ENCODE results near the gene MUC2. TPM values are rescaled to one million over a fixed set of nuclear protein-coding genes. Genes with fewer than 3 reads are reported as not detected.

MUC2 gene
- total RNA-seq, 1 donor from 2014 or later = 0.07 TPM

- Mint-ChIP-seq H3K4me3 (no peak overlapping the region), H3K36me3 (no peaks in the 10 kb centered on the region), H3K27ac (no peak overlapping the region), H3K4me1 (no peaks in the 10 kb centered on the region), H3K9me3 (no peaks in the 10 kb centered on the region), H3K27me3 (ENCODE audit: low read depth) (no peaks in the 10 kb centered on the region)
- TF ChIP-seq, protein P1, sequence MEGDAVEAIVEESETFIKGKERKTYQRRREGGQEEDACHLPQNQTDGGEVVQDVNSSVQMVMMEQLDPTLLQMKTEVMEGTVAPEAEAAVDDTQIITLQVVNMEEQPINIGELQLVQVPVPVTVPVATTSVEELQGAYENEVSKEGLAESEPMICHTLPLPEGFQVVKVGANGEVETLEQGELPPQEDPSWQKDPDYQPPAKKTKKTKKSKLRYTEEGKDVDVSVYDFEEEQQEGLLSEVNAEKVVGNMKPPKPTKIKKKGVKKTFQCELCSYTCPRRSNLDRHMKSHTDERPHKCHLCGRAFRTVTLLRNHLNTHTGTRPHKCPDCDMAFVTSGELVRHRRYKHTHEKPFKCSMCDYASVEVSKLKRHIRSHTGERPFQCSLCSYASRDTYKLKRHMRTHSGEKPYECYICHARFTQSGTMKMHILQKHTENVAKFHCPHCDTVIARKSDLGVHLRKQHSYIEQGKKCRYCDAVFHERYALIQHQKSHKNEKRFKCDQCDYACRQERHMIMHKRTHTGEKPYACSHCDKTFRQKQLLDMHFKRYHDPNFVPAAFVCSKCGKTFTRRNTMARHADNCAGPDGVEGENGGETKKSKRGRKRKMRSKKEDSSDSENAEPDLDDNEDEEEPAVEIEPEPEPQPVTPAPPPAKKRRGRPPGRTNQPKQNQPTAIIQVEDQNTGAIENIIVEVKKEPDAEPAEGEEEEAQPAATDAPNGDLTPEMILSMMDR (IDR thresholded peaks at IDR 0.05; ENCODE audit: unreplicated experiment) = no peak
- DNase-seq (ENCODE audit: low spot score in 2 of 2, unreplicated experiment in 2 of 2) = no peak
Observed at GRCh38 chr11:1103401-1104360, 29.0 kb downstream of the MUC2 start.

GRCh38 chr11:1104411-1105182 lies 29.9 kb downstream of the MUC2 start:
- H3K4me3 Mint-ChIP-seq = no peak overlapping the region
- TF ChIP-seq, protein P1 (IDR thresholded peaks at IDR 0.05; ENCODE audit: unreplicated experiment) = no peak
- no peaks in the 10 kb centered on the region for H3K4me1 Mint-ChIP-seq
- no peaks in the 10 kb centered on the region for H3K27me3 Mint-ChIP-seq (ENCODE audit: low read depth)
- H3K9me3 Mint-ChIP-seq = no peaks in the 10 kb centered on the region
- no peaks in the 10 kb centered on the region for H3K36me3 Mint-ChIP-seq
- H3K27ac Mint-ChIP-seq = no peak overlapping the region
- DNase-seq (ENCODE audit: low spot score in 2 of 2, unreplicated experiment in 2 of 2) = no peak

- no peaks in the 10 kb centered on the region for H3K27me3 Mint-ChIP-seq (ENCODE audit: low read depth)
- TF ChIP-seq, protein P1 (IDR thresholded peaks at IDR 0.05; ENCODE audit: unreplicated experiment) = no peak
- no peaks in the 10 kb centered on the region for H3K9me3 Mint-ChIP-seq
- no peak overlapping the region for H3K27ac Mint-ChIP-seq
- H3K4me1 Mint-ChIP-seq = no peaks in the 10 kb centered on the region
- DNase-seq (ENCODE audit: low spot score in 2 of 2, unreplicated experiment in 2 of 2) = no peak
- no peak overlapping the region for H3K4me3 Mint-ChIP-seq
- no peaks in the 10 kb centered on the region for H3K36me3 Mint-ChIP-seq
Observed at GRCh38 chr11:1105183-1105565, 30.5 kb downstream of the MUC2 start.

- Mint-ChIP-seq H3K4me3 (no peak overlapping the region), H3K9me3 (no peaks in the 10 kb centered on the region), H3K27ac (no peak overlapping the region), H3K27me3 (ENCODE audit: low read depth) (no peaks in the 10 kb centered on the region), H3K36me3 (no peaks in the 10 kb centered on the region), H3K4me1 (no peaks in the 10 kb centered on the region)
- no peak for DNase-seq (ENCODE audit: low spot score in 2 of 2, unreplicated experiment in 2 of 2)
- TF ChIP-seq, protein P1 (IDR thresholded peaks at IDR 0.05; ENCODE audit: unreplicated experiment) = no peak
Observed at GRCh38 chr11:1106387-1106786, 31.7 kb downstream of the MUC2 start.

DNA sequence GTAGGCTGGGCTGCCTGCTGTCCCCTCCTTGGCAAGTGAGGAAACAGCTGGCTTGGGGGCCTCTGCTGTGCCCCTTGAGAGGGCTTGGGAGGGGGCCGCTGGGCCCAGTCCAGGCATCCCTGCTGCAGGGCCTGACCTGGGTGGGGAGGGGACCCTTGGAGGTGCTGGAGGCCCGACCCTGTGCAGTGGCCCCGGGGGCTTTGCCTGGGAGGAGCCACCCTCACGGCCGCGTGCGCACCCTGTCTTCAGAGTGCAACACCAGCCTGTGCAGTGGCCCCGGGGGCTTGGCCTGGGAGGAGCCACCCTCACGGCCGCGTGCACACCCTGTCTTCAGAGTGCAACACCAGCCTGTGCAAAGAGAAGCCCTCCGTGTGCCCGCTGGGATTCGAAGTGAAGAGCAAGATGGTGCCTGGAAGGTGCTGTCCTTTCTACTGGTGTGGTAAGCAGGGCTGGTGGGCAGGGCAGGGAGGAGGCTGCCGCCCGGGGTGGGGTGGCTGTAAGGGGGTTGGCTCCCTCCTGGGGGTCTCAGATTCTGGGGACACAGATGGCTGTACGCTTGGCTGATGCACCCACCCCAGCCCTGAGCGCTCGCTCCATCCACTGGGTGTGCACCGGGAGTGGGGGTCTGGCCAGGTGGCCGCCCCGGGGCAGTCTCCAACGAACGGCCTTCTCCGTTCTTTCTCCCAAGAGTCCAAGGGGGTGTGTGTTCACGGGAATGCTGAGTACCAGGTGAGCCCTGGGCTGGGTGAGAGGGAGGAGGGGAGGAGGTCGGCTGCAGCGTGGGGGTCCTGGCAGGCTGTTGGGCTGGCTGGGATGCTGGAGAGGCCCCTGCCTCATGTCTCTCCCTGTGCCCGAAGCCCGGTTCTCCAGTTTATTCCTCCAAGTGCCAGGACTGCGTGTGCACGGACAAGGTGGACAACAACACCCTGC lies 32.9 kb downstream of the MUC2 start:
- Mint-ChIP-seq H3K4me1 (no peaks in the 10 kb centered on the region), H3K36me3 (no peaks in the 10 kb centered on the region), H3K27me3 (ENCODE audit: low read depth) (no peaks in the 10 kb centered on the region), H3K27ac (no peak overlapping the region), H3K4me3 (no peak overlapping the region), H3K9me3 (no peaks in the 10 kb centered on the region)
- TF ChIP-seq, protein P1 (IDR thresholded peaks at IDR 0.05; ENCODE audit: unreplicated experiment) = no peak
- no peak for DNase-seq (ENCODE audit: low spot score in 2 of 2, unreplicated experiment in 2 of 2)
